ENCODE results near the gene CTPS1. TPM values are rescaled to one million over a fixed set of nuclear protein-coding genes. Genes with fewer than 3 reads are reported as not detected.
A peak's percentile ranks its signal among the peaks of the same experiment; 100 is the strongest.

CTPS1 gene
- total and polyA plus RNA-seq, 10 donors: 7.9 to 27.7 (median 16.1) TPM

DNA sequence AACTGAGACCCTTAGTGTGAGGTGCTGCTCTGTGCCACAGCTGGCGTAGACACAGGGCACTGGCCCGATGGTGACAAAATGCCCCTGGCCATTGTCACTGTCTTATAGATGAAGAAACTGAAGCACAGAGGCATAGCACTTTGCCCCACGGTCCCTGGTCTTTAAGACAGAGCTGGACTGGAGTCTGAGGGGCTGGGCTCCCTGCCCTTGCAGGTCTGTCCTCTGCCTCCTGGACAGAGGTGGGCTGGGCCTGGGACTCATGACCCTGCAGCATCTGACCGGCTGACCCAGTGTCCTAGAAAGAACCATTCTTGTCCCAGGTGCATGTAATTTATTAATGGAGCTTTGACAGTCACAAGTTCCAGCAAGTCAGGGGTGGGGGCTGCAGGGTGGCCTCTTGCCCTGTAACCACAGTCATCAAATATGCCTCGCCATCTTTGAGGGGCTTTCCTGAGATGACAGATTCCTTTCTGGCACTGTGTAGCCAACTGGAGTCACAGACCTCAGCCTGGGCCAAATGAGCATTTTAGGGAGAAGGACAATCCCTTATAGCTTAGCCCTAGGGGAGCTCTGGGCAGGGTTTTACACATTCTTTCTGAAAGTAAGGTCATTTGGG lies 35.9 kb downstream of the CTPS1 start:
- Histone ChIP-seq H3K27ac (no peak overlapping the region), H3K4me1 (peaks cover 0 to 28% (median 8%) of the 10 kb centered on the region in 6 donors), H3K9me3 (no peaks in the 10 kb centered on the region), H3K36me3 (peaks cover 0 to 83% (median 34%) of the 10 kb centered on the region in 6 donors), H3K27me3 (replicated peaks in 1 of 7) (no peaks in the 10 kb centered on the region), H3K4me3 (no peak overlapping the region)
- no peak for DNase-seq
- no peak for TF ChIP-seq POLR2AphosphoS5 (IDR thresholded peaks at IDR 0.05)
- TF ChIP-seq CTCF (IDR thresholded peaks at IDR 0.05 in 8 of 11, conservative IDR thresholded peaks at IDR 0.05 in 3 of 11): no peak
- intact Hi-C loops (cut with DNase I; ENCODE audit: low total_unique reads): no loop called here
- 45 to 67% (median 60%) methylated on average over 3 to 5 of the region's 5 CpGs for WGBS, 5 donors

DNA sequence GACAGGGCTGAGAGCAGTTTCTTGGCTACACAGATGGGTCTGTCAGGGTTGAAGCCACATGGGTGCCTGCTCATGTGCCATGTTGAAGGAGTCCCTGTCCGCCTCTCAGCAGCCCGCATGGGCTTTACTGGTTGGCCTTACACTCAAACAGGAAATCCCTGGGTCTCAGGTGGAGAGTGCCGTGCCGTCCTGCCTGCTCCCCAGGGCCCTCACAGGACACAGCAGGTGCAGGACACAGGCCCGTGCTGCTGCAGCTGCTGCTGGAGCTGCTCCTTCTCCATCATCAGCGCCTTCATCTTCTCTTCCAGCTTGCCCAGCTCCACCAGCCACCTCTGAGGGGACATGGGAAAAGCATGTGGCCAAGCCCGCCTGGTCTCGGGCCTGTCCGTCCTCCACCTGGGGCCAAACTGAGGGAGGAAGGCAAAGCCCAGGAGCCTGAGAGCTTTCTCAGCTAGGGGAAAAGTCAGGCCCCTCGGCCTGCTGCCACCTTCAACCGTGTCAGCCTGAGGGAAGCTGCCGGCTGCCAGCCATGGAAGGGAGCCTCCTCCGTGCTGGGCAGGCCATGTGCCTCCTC lies 36.5 kb downstream of the CTPS1 start:
- no peak overlapping the region for H3K27ac ChIP-seq
- DNase-seq: no peak
- peaks cover 0 to 79% (median 28%) of the 10 kb centered on the region in 6 donors for H3K36me3 ChIP-seq
- 69 to 86% (median 76%) methylated on average over 12 to 13 of the region's 13 CpGs for WGBS, 5 donors
- intact Hi-C loops (cut with DNase I; ENCODE audit: low total_unique reads): no loop called here
- H3K27me3 ChIP-seq (replicated peaks in 1 of 7): no peaks in the 10 kb centered on the region
- no peak for TF ChIP-seq POLR2A (IDR thresholded peaks at IDR 0.05)
- TF ChIP-seq POLR2AphosphoS5 (IDR thresholded peaks at IDR 0.05): peak in 1 of 3 donors; percentile 6
- no peak for TF ChIP-seq CTCF (IDR thresholded peaks at IDR 0.05 in 8 of 11, conservative IDR thresholded peaks at IDR 0.05 in 3 of 11)
- H3K4me3 ChIP-seq: no peak overlapping the region
- peaks cover 0 to 28% (median 8%) of the 10 kb centered on the region in 6 donors for H3K4me1 ChIP-seq
- no peaks in the 10 kb centered on the region for H3K9me3 ChIP-seq

- no peaks in the 10 kb centered on the region for H3K27me3 ChIP-seq (replicated peaks in 1 of 7)
- peaks cover 0 to 70% (median 15%) of the 10 kb centered on the region in 6 donors for H3K36me3 ChIP-seq
- intact Hi-C loops (cut with DNase I; ENCODE audit: low total_unique reads): no loop called here
- WGBS, 5 donors: 95 to 98% (median 97%) methylated on average over 11 to 44 of the region's 44 CpGs
- no peaks in the 10 kb centered on the region for H3K9me3 ChIP-seq
- no peak overlapping the region for H3K27ac ChIP-seq
- no peak overlapping the region for H3K4me3 ChIP-seq
- TF ChIP-seq POLR2A (IDR thresholded peaks at IDR 0.05) (no peak), POLR2AphosphoS5 (IDR thresholded peaks at IDR 0.05) (peak in 2 of 3 donors; percentile 34 to 49)
- DNase-seq: no peak
- peaks cover 0 to 39% (median 14%) of the 10 kb centered on the region in 6 donors for H3K4me1 ChIP-seq
These were observed 37.9 kb downstream of the CTPS1 start for GRCh38 chr1:41017141-41018017.

GRCh38 chr1:41018018-41018410 lies 38.5 kb downstream of the CTPS1 start:
- Histone ChIP-seq H3K27me3 (replicated peaks in 1 of 7) (no peaks in the 10 kb centered on the region), H3K9me3 (no peaks in the 10 kb centered on the region), H3K4me3 (no peak overlapping the region), H3K36me3 (peaks cover 0 to 66% (median 10%) of the 10 kb centered on the region in 6 donors), H3K4me1 (peaks cover 0 to 36% (median 14%) of the 10 kb centered on the region in 6 donors), H3K27ac (no peak overlapping the region)
- 91 to 97% (median 96%) methylated on average over 5 to 8 of the region's 8 CpGs; no CpG with 5 or more reads in 1 of the 5 donors for WGBS, 5 donors
- DNase-seq: no peak
- TF ChIP-seq POLR2AphosphoS5 (IDR thresholded peaks at IDR 0.05) (peak in 1 of 3 donors; percentile 32), CTCF (IDR thresholded peaks at IDR 0.05 in 8 of 11, conservative IDR thresholded peaks at IDR 0.05 in 3 of 11) (no peak)
- intact Hi-C loops (cut with DNase I; ENCODE audit: low total_unique reads): no loop called here
